ENCODE data around the gene RASA2. TPM values are rescaled to one million over a fixed set of nuclear protein-coding genes. Genes with fewer than 3 reads are reported as not detected.

RASA2 gene
- total RNA-seq, 3 donors from 2014 or later: 15.5 to 22.5 (median 21.7) TPM

DNA sequence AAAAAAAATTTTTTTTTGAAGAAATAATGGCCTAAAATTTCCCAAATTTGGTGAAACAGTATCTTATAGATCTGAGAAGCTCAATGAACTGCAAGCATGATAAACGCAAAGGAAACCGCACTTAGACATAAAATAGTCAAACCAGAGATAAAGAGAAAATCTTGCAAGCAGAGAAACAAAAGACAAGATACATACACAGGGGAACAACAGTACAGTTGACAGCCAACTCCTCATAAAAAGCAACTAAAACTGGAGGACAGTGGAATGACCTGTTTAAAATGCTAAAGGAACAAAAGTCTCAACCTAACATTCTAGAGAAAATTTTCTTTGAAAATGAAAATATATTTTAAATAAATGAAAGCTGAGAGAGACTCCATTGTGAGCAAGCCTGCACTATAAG lies 107.5 kb downstream of the RASA2 start:
- H3K4me1 ChIP-seq (ENCODE audit: low read depth): no peaks in the 10 kb centered on the region
- intact Hi-C loops (cut with DNase I, micrococcal nuclease): no loop called here
- no peaks in the 10 kb centered on the region for H3K9me3 ChIP-seq
- DNase-seq (no peak), ATAC-seq (no peak)
- H3K36me3 ChIP-seq (ENCODE audit: low read depth): peaks cover 3% of the 10 kb centered on the region
- TF ChIP-seq, protein P1, sequence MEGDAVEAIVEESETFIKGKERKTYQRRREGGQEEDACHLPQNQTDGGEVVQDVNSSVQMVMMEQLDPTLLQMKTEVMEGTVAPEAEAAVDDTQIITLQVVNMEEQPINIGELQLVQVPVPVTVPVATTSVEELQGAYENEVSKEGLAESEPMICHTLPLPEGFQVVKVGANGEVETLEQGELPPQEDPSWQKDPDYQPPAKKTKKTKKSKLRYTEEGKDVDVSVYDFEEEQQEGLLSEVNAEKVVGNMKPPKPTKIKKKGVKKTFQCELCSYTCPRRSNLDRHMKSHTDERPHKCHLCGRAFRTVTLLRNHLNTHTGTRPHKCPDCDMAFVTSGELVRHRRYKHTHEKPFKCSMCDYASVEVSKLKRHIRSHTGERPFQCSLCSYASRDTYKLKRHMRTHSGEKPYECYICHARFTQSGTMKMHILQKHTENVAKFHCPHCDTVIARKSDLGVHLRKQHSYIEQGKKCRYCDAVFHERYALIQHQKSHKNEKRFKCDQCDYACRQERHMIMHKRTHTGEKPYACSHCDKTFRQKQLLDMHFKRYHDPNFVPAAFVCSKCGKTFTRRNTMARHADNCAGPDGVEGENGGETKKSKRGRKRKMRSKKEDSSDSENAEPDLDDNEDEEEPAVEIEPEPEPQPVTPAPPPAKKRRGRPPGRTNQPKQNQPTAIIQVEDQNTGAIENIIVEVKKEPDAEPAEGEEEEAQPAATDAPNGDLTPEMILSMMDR (IDR thresholded peaks at IDR 0.05): no peak
- H3K4me3 ChIP-seq: no peak overlapping the region

- Histone ChIP-seq H3K36me3 (ENCODE audit: low read depth) (no peaks in the 10 kb centered on the region), H3K4me3 (no peak overlapping the region), H3K9me3 (no peaks in the 10 kb centered on the region), H3K4me1 (ENCODE audit: low read depth) (no peaks in the 10 kb centered on the region)
- intact Hi-C loops (cut with DNase I, micrococcal nuclease): no loop called here
- DNase-seq (no peak), ATAC-seq (no peak)
- TF ChIP-seq, protein P1 (IDR thresholded peaks at IDR 0.05): no peak
These were observed 111.1 kb downstream of the RASA2 start for GRCh38 chr3:141597931-141598330.

- no peaks in the 10 kb centered on the region for H3K36me3 ChIP-seq (ENCODE audit: low read depth)
- no peaks in the 10 kb centered on the region for H3K4me1 ChIP-seq (ENCODE audit: low read depth)
- ATAC-seq: no peak
- no peak for DNase-seq
- H3K4me3 ChIP-seq: no peak overlapping the region
- TF ChIP-seq, protein P1 (IDR thresholded peaks at IDR 0.05): no peak
- H3K9me3 ChIP-seq: no peaks in the 10 kb centered on the region
- intact Hi-C loops (cut with DNase I, micrococcal nuclease): no loop called here
These were observed 113.5 kb downstream of the RASA2 start for GRCh38 chr3:141600331-141600730.

DNA sequence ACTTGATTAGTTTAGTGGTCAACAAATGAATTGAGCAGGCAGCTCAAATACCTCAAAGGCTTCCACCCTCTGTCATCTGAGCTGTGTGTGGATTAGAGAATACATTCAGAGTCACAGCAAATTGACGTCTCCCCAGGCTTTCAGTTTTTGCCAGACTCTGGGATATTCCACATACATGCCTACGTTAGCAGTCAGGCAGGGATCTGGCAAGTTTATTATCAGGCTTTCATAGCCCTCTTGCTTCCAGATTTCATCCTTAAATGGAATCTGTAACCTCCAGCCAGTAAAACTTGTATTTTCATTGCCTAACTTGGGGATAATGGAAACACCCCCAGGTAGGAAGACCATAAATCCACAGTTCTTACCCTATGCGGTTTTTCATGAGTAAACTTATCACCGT lies 115.9 kb downstream of the RASA2 start:
- DNase-seq: no peak
- TF ChIP-seq, protein P1 (IDR thresholded peaks at IDR 0.05): no peak
- intact Hi-C loops (cut with DNase I, micrococcal nuclease): no loop called here
- H3K4me3 ChIP-seq: no peak overlapping the region
- H3K36me3 ChIP-seq (ENCODE audit: low read depth): no peaks in the 10 kb centered on the region
- H3K9me3 ChIP-seq: no peaks in the 10 kb centered on the region
- no peaks in the 10 kb centered on the region for H3K4me1 ChIP-seq (ENCODE audit: low read depth)
- no peak for ATAC-seq

DNA sequence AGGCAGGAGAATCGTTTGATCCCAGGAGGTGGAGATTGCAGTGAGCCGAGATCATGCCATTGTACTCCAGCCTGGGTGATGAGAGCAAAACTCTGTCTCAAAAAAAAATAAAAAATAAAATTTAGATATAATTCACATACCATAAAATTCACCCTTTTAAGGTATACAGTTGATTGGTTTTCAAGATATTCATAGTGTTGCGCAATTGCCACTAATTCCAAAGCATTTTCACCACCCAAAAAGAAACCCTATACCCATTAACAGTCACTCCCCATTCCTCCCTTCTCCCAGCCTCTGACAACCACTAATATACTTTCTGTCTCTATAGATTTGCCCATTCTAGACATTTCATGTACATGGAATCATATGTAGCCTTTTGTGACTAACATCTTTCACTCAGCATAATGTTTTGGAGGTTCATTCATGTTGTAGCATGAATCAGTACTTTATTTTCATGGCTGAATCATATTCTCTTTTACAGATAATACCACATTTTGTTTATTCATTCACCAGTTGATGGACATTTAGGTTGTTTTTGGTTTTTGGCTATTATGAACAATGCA lies 116.7 kb downstream of the RASA2 start:
- TF ChIP-seq, protein P1 (IDR thresholded peaks at IDR 0.05): no peak
- H3K4me3 ChIP-seq: no peak overlapping the region
- no peaks in the 10 kb centered on the region for H3K4me1 ChIP-seq (ENCODE audit: low read depth)
- H3K36me3 ChIP-seq (ENCODE audit: low read depth): no peaks in the 10 kb centered on the region
- intact Hi-C loops (cut with DNase I, micrococcal nuclease): no loop called here
- no peaks in the 10 kb centered on the region for H3K9me3 ChIP-seq
- DNase-seq (no peak), ATAC-seq (no peak)

DNA sequence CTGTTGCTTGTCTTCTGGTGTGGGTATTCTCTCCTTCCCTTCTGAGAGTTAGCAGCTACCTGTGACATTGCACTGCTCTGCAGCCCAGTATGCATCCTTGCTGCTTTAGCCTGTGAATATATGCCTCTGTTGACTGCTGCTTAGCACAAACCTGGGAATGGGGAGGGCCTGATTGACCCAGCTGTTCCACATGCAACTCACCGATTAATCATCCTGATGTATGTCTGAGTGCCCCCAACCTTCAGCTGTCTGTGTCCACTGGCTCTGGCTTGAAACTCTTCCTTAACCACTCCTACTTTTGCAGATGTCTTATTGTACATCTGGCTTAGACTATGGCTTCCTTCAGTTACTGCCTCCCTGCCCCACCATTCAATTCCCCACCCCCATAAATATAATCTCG lies 119.1 kb downstream of the RASA2 start:
- intact Hi-C loops (cut with DNase I, micrococcal nuclease): no loop called here
- DNase-seq (no peak), ATAC-seq (no peak)
- Histone ChIP-seq H3K4me1 (ENCODE audit: low read depth) (no peaks in the 10 kb centered on the region), H3K36me3 (ENCODE audit: low read depth) (no peaks in the 10 kb centered on the region), H3K9me3 (no peaks in the 10 kb centered on the region), H3K4me3 (no peak overlapping the region)
- TF ChIP-seq, protein P1 (IDR thresholded peaks at IDR 0.05): no peak

Measured in mucosa of descending colon (tissue), 3 donors.